ENCODE measurements around the gene MN1.

The MN1 gene

GRCh38 chr22:27809700-27810608 lies 8.4 kb upstream of the MN1 start:
- peak overlapping the region; percentile 12 to 23 for H3K27ac ChIP-seq (ENCODE audit: low read depth in 2 of 2, low read length in 2 of 2)
- no peaks in the 10 kb centered on the region for H3K9me3 ChIP-seq (ENCODE audit: control insufficient read depth in 2 of 2, low read length in 2 of 2)
- H3K4me3 ChIP-seq (ENCODE audit: low read length in 2 of 2): no peak overlapping the region
- no peak overlapping the region for H3K9ac ChIP-seq (ENCODE audit: low read depth in 1 of 2, low read length in 2 of 2)
- no peaks in the 10 kb centered on the region for H3K36me3 ChIP-seq (ENCODE audit: control insufficient read depth in 2 of 2, insufficient read depth in 2 of 2, low read length in 2 of 2)
- peaks cover 0 to 3% of the 10 kb centered on the region in 2 donors for H3K4me1 ChIP-seq (ENCODE audit: control insufficient read depth in 2 of 2, insufficient read depth in 2 of 2, low read length in 2 of 2)
- peaks cover 7 to 11% of the 10 kb centered on the region in 2 donors for H3K27me3 ChIP-seq (ENCODE audit: control insufficient read depth in 2 of 2, insufficient read depth in 2 of 2, low read length in 2 of 2)

- H3K9ac ChIP-seq (ENCODE audit: low read depth in 1 of 2, low read length in 2 of 2): no peak overlapping the region
- no peaks in the 10 kb centered on the region for H3K36me3 ChIP-seq (ENCODE audit: control insufficient read depth in 2 of 2, insufficient read depth in 2 of 2, low read length in 2 of 2)
- no peak overlapping the region for H3K4me3 ChIP-seq (ENCODE audit: low read length in 2 of 2)
- H3K27me3 ChIP-seq (ENCODE audit: control insufficient read depth in 2 of 2, insufficient read depth in 2 of 2, low read length in 2 of 2): peaks cover 11 to 15% of the 10 kb centered on the region in 2 donors
- no peaks in the 10 kb centered on the region for H3K9me3 ChIP-seq (ENCODE audit: control insufficient read depth in 2 of 2, low read length in 2 of 2)
- H3K27ac ChIP-seq (ENCODE audit: low read depth in 2 of 2, low read length in 2 of 2): no peak overlapping the region
- peaks cover 2 to 3% of the 10 kb centered on the region in 2 donors for H3K4me1 ChIP-seq (ENCODE audit: control insufficient read depth in 2 of 2, insufficient read depth in 2 of 2, low read length in 2 of 2)
Measured at GRCh38 chr22:27809226-27809603, 7.7 kb upstream of the MN1 start.

GRCh38 chr22:27808451-27809225 lies 7.1 kb upstream of the MN1 start:
- Histone ChIP-seq H3K9ac (ENCODE audit: low read depth in 1 of 2, low read length in 2 of 2) (no peak overlapping the region), H3K36me3 (ENCODE audit: control insufficient read depth in 2 of 2, insufficient read depth in 2 of 2, low read length in 2 of 2) (no peaks in the 10 kb centered on the region), H3K9me3 (ENCODE audit: control insufficient read depth in 2 of 2, low read length in 2 of 2) (no peaks in the 10 kb centered on the region), H3K4me1 (ENCODE audit: control insufficient read depth in 2 of 2, insufficient read depth in 2 of 2, low read length in 2 of 2) (peaks cover 2 to 3% of the 10 kb centered on the region in 2 donors), H3K27me3 (ENCODE audit: control insufficient read depth in 2 of 2, insufficient read depth in 2 of 2, low read length in 2 of 2) (peaks cover 13 to 15% of the 10 kb centered on the region in 2 donors), H3K27ac (ENCODE audit: low read depth in 2 of 2, low read length in 2 of 2) (no peak overlapping the region), H3K4me3 (ENCODE audit: low read length in 2 of 2) (no peak overlapping the region)

- Histone ChIP-seq H3K9ac (ENCODE audit: low read depth in 1 of 2, low read length in 2 of 2) (no peak overlapping the region), H3K4me1 (ENCODE audit: control insufficient read depth in 2 of 2, insufficient read depth in 2 of 2, low read length in 2 of 2) (peaks cover 1 to 7% of the 10 kb centered on the region in 2 donors), H3K36me3 (ENCODE audit: control insufficient read depth in 2 of 2, insufficient read depth in 2 of 2, low read length in 2 of 2) (no peaks in the 10 kb centered on the region), H3K27ac (ENCODE audit: low read depth in 2 of 2, low read length in 2 of 2) (no peak overlapping the region), H3K4me3 (ENCODE audit: low read length in 2 of 2) (no peak overlapping the region), H3K27me3 (ENCODE audit: control insufficient read depth in 2 of 2, insufficient read depth in 2 of 2, low read length in 2 of 2) (peaks cover 15 to 22% of the 10 kb centered on the region in 2 donors), H3K9me3 (ENCODE audit: control insufficient read depth in 2 of 2, low read length in 2 of 2) (no peaks in the 10 kb centered on the region)
Measured at GRCh38 chr22:27805841-27806240, 4.3 kb upstream of the MN1 start.

- Histone ChIP-seq H3K9ac (ENCODE audit: low read depth in 1 of 2, low read length in 2 of 2) (no peak overlapping the region), H3K4me3 (ENCODE audit: low read length in 2 of 2) (no peak overlapping the region), H3K9me3 (ENCODE audit: control insufficient read depth in 2 of 2, low read length in 2 of 2) (no peaks in the 10 kb centered on the region), H3K4me1 (ENCODE audit: control insufficient read depth in 2 of 2, insufficient read depth in 2 of 2, low read length in 2 of 2) (peaks cover 0 to 7% of the 10 kb centered on the region in 2 donors), H3K36me3 (ENCODE audit: control insufficient read depth in 2 of 2, insufficient read depth in 2 of 2, low read length in 2 of 2) (no peaks in the 10 kb centered on the region), H3K27ac (ENCODE audit: low read depth in 2 of 2, low read length in 2 of 2) (no peak overlapping the region), H3K27me3 (ENCODE audit: control insufficient read depth in 2 of 2, insufficient read depth in 2 of 2, low read length in 2 of 2) (peaks cover 18 to 26% of the 10 kb centered on the region in 2 donors)
Measured at GRCh38 chr22:27804470-27805297, 3.1 kb upstream of the MN1 start.

- Histone ChIP-seq H3K9ac (ENCODE audit: low read depth in 1 of 2, low read length in 2 of 2) (no peak overlapping the region), H3K36me3 (ENCODE audit: control insufficient read depth in 2 of 2, insufficient read depth in 2 of 2, low read length in 2 of 2) (no peaks in the 10 kb centered on the region), H3K27me3 (ENCODE audit: control insufficient read depth in 2 of 2, insufficient read depth in 2 of 2, low read length in 2 of 2) (peaks cover 16 to 24% of the 10 kb centered on the region in 2 donors), H3K9me3 (ENCODE audit: control insufficient read depth in 2 of 2, low read length in 2 of 2) (no peaks in the 10 kb centered on the region), H3K4me1 (ENCODE audit: control insufficient read depth in 2 of 2, insufficient read depth in 2 of 2, low read length in 2 of 2) (peaks cover 0 to 7% of the 10 kb centered on the region in 2 donors), H3K27ac (ENCODE audit: low read depth in 2 of 2, low read length in 2 of 2) (no peak overlapping the region), H3K4me3 (ENCODE audit: low read length in 2 of 2) (no peak overlapping the region)
Measured at GRCh38 chr22:27803841-27804415, 2.4 kb upstream of the MN1 start.

- Histone ChIP-seq H3K4me1 (ENCODE audit: control insufficient read depth in 2 of 2, insufficient read depth in 2 of 2, low read length in 2 of 2) (peaks cover 0 to 7% of the 10 kb centered on the region in 2 donors), H3K27me3 (ENCODE audit: control insufficient read depth in 2 of 2, insufficient read depth in 2 of 2, low read length in 2 of 2) (peaks cover 13 to 24% of the 10 kb centered on the region in 2 donors), H3K36me3 (ENCODE audit: control insufficient read depth in 2 of 2, insufficient read depth in 2 of 2, low read length in 2 of 2) (no peaks in the 10 kb centered on the region), H3K27ac (ENCODE audit: low read depth in 2 of 2, low read length in 2 of 2) (no peak overlapping the region), H3K4me3 (ENCODE audit: low read length in 2 of 2) (peak overlapping the region; percentile 56 to 58), H3K9me3 (ENCODE audit: control insufficient read depth in 2 of 2, low read length in 2 of 2) (no peaks in the 10 kb centered on the region), H3K9ac (ENCODE audit: low read depth in 1 of 2, low read length in 2 of 2) (no peak overlapping the region)
Measured at GRCh38 chr22:27802346-27803073, 954 bp upstream of the MN1 start.

- Histone ChIP-seq H3K4me1 (ENCODE audit: control insufficient read depth in 2 of 2, insufficient read depth in 2 of 2, low read length in 2 of 2) (peaks cover 0 to 7% of the 10 kb centered on the region in 2 donors), H3K4me3 (ENCODE audit: low read length in 2 of 2) (peak overlapping the region; percentile 56 to 59), H3K36me3 (ENCODE audit: control insufficient read depth in 2 of 2, insufficient read depth in 2 of 2, low read length in 2 of 2) (no peaks in the 10 kb centered on the region), H3K9ac (ENCODE audit: low read depth in 1 of 2, low read length in 2 of 2) (peak overlapping the region in 1 of 2 donors; percentile 38), H3K27me3 (ENCODE audit: control insufficient read depth in 2 of 2, insufficient read depth in 2 of 2, low read length in 2 of 2) (peaks cover 13 to 24% of the 10 kb centered on the region in 2 donors), H3K27ac (ENCODE audit: low read depth in 2 of 2, low read length in 2 of 2) (peak overlapping the region; percentile 32 to 34), H3K9me3 (ENCODE audit: control insufficient read depth in 2 of 2, low read length in 2 of 2) (no peaks in the 10 kb centered on the region)
Measured at GRCh38 chr22:27801202-27801615, 347 bp downstream of the MN1 start.

Measured in mucosa of rectum (tissue), 2 donors.